Bronchial epithelial cell (primary cell): ENCODE results near the gene GPR141. TPM values are rescaled to one million over a fixed set of nuclear protein-coding genes. Genes with fewer than 3 reads are reported as not detected.

Experiments
- DNase-seq: peaks from one replicate; pipeline ENCODE4 v3.0.0-alpha.2; 2010; ENCODE audit warnings: low read depth
- FAIRE-seq: peaks from 2 replicates; lab custom pipeline; 2011; peaks lifted over from hg19 to GRCh38; lab: Jason Lieb, UNC
- H3K27me3 ChIP-seq: 2 replicates; pipeline ENCODE4 v1.5.1; 2011; ENCODE audit warnings: low read length; ENCODE audit not compliant: control insufficient read depth, insufficient read depth
- H3K36me3 ChIP-seq: 2 replicates; pipeline ENCODE4 v1.5.1; 2011; ENCODE audit warnings: low read length; ENCODE audit not compliant: control insufficient read depth, insufficient read depth
- H3K4me3 ChIP-seq: 2 replicates; pipeline ENCODE4 v1.5.1; 2011; ENCODE audit warnings: mild to moderate bottlenecking, low read depth, low read length, control low read depth
- CTCF ChIP-seq: IDR thresholded peaks from 2 replicates; pipeline ENCODE4 v1.5.1; 2011; ENCODE audit warnings: mild to moderate bottlenecking, moderate library complexity, low read length, control low read depth, inconsistent platforms; ENCODE audit not compliant: insufficient read depth, severe bottlenecking
- total RNA-seq: library from RNA; depleted of rRNA; stranded (reverse); fragments of >200 nt; gene quantifications from 2 replicates; pipeline ENCODE4 v1.2.1, GENCODE V29; 2014

Gene GPR141
- total RNA-seq, 1 donor from 2014 or later = 0.26 TPM

DNA sequence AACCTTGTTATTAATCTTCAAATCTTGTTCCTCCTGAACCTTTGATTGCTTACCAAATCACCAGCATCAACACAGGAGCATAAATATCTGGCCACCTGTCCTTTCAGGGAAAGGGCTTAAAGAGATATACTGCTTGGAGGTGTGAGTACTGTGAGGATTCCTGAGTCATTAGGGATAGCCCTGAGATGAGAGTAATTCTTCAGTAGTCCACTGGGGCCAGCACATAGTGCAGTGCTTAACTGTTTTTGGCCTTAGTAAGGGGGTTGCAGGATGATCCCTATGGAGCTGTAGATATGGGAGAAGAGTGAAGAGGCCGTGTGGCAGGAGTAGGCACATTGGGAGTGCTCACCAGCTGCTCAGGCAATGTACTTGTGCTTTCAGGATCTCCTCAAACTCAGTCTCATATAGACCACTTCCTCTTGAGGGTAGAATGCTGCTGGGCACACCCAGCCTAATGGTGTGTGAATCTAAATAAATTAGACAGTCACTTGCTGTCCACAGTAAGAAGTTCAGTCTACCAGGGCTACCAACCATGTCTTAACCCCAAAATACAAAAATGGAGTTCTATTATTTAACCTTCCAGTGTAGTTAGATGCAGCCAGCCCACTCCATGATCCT lies 26.5 kb upstream of the GPR141 start:
- H3K36me3 ChIP-seq = no peaks in the 10 kb centered on the region
- H3K27me3 ChIP-seq = no peaks in the 10 kb centered on the region
- FAIRE-seq (no peak), DNase-seq (no peak)
- H3K4me3 ChIP-seq = no peak overlapping the region
- TF ChIP-seq CTCF = no peak

GRCh38 chr7:37657816-37658215 lies 25.8 kb upstream of the GPR141 start:
- no peaks in the 10 kb centered on the region for H3K27me3 ChIP-seq
- TF ChIP-seq CTCF = no peak
- DNase-seq (no peak), FAIRE-seq (no peak)
- no peaks in the 10 kb centered on the region for H3K36me3 ChIP-seq
- no peak overlapping the region for H3K4me3 ChIP-seq

GRCh38 chr7:37659971-37660565 lies 23.5 kb upstream of the GPR141 start:
- H3K4me3 ChIP-seq = no peak overlapping the region
- no peaks in the 10 kb centered on the region for H3K36me3 ChIP-seq
- DNase-seq (no peak), FAIRE-seq (no peak)
- no peak for TF ChIP-seq CTCF
- H3K27me3 ChIP-seq = no peaks in the 10 kb centered on the region

DNA sequence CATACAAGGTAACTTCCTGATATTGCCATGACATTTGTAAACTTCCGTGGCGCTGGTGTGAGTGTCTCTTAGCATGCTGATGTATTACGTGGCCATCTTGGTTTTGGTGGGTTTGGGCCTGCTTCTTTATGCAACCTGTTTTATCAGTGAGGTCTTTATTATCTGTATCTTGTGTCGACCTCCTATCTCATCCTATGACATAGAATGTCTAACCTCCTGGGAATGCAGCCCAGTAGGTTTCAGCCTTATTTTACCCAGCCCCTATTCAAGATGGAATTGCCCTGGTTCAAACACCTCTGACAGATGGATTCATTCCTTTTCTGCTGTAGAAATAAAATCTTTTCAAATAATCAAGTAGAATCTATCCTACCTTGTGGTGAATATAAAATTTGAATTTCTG lies 23.0 kb upstream of the GPR141 start:
- FAIRE-seq (no peak), DNase-seq (no peak)
- Histone ChIP-seq H3K4me3 (no peak overlapping the region), H3K27me3 (no peaks in the 10 kb centered on the region), H3K36me3 (no peaks in the 10 kb centered on the region)
- no peak for TF ChIP-seq CTCF

GRCh38 chr7:37663693-37664092 lies 19.9 kb upstream of the GPR141 start:
- DNase-seq (no peak), FAIRE-seq (no peak)
- H3K36me3 ChIP-seq = no peaks in the 10 kb centered on the region
- no peaks in the 10 kb centered on the region for H3K27me3 ChIP-seq
- H3K4me3 ChIP-seq = no peak overlapping the region
- TF ChIP-seq CTCF = no peak
